ENCODE results near the gene NCKAP5L. TPM values are rescaled to one million over a fixed set of nuclear protein-coding genes. Genes with fewer than 3 reads are reported as not detected.
A peak's percentile ranks its signal among the peaks of the same experiment; 100 is the strongest.

The NCKAP5L gene
- total and polyA plus RNA-seq, 9 of the 15 experiments (the other 6 are each of a cell fraction or from before 2014, with no cell fraction given), result 0.01 to 14.4 (median 3.7) TPM

- no peak for TF ChIP-seq SIRT6 (IDR thresholded peaks at IDR 0.05; ENCODE audit: low read depth, low read length)
- no peak for TF ChIP-seq PURB (CRISPR knock-in tag; IDR thresholded peaks at IDR 0.05; ENCODE audit: low read depth)
- no peak for TF ChIP-seq ZNF518B (CRISPR knock-in tag; IDR thresholded peaks at IDR 0.05)
- no peak for TF ChIP-seq ZNF589 (CRISPR knock-in tag; IDR thresholded peaks at IDR 0.05; ENCODE audit: low read depth)
- TF ChIP-seq POLR2AphosphoS5 (IDR thresholded peaks at IDR 0.05; ENCODE audit: control insufficient read depth, insufficient read depth, low read depth, low read length), result no peak
- TF ChIP-seq PHTF2 (CRISPR knock-in tag; IDR thresholded peaks at IDR 0.05), result no peak
- TF ChIP-seq ZSCAN29 (IDR thresholded peaks at IDR 0.05), result no peak
- no peak for TF ChIP-seq SNAPC5 (CRISPR knock-in tag; IDR thresholded peaks at IDR 0.05)
- no peak for TF ChIP-seq MAFF (IDR thresholded peaks at IDR 0.05; ENCODE audit: low read length)
- TF ChIP-seq IFI16 (CRISPR knock-in tag; IDR thresholded peaks at IDR 0.05), result no peak
- no peak for TF ChIP-seq ZSCAN32 (CRISPR knock-in tag; IDR thresholded peaks at IDR 0.05)
- no peak for TF ChIP-seq ATF6 (CRISPR knock-in tag; IDR thresholded peaks at IDR 0.05)
- TF ChIP-seq NELFE (IDR thresholded peaks at IDR 0.05; ENCODE audit: insufficient read depth, insufficient read length), result no peak
- TF ChIP-seq FOSL1 (tag; conservative IDR thresholded peaks at IDR 0.05), result no peak
- no peak for TF ChIP-seq CAMTA2 (CRISPR knock-in tag; conservative IDR thresholded peaks at IDR 0.05)
- TF ChIP-seq GABPB2 (CRISPR knock-in tag; conservative IDR thresholded peaks at IDR 0.05), result no peak
- no peak for TF ChIP-seq HINFP (tag; conservative IDR thresholded peaks at IDR 0.05; ENCODE audit: low read depth)
- no peak for TF ChIP-seq POLR2H (tag; IDR thresholded peaks at IDR 0.05; ENCODE audit: low read depth)
- TF ChIP-seq ZBTB12 (CRISPR knock-in tag; IDR thresholded peaks at IDR 0.05), result no peak
- TF ChIP-seq FOXJ3 (CRISPR knock-in tag; IDR thresholded peaks at IDR 0.05), result no peak
- no peak for TF ChIP-seq MAFK (IDR thresholded peaks at IDR 0.05; ENCODE audit: low read length)
- TF ChIP-seq PPARD (CRISPR knock-in tag; IDR thresholded peaks at IDR 0.05), result no peak
- TF ChIP-seq BCOR (IDR thresholded peaks at IDR 0.05), result peak; percentile 32; the same call in 1 of the 2 replicates
Observed at GRCh38 chr12:49776413-49776812, 51.8 kb downstream of the NCKAP5L start (continued).

Data from K562 (cell line).